HT-29 (cell line): ENCODE measurements around the gene MMEL1. TPM values are rescaled to one million over a fixed set of nuclear protein-coding genes. Genes with fewer than 3 reads are reported as not detected.
A peak's percentile ranks its signal among the peaks of the same experiment; 100 is the strongest.
"Not testable (repeated sequence)": the region's sequence is repeated elsewhere in the genome, so short reads cannot be mapped to it uniquely, and the experiment has no call there.

Source experiments
- DNase-seq: peaks from one replicate; pipeline ENCODE4 v3.0.0-alpha.2; 2015; ENCODE audit warnings: low spot score
- total RNA-seq: library from RNA; depleted of rRNA; stranded (reverse); fragments of >200 nt; shearing (Covaris generic); gene quantifications from 2 replicates; pipeline ENCODE4 v1.2.3, GENCODE V29; 2014

The MMEL1 gene
- total RNA-seq, 1 experiment from 2014 or later, result 21.3 TPM

- no peak for DNase-seq
Measured at GRCh38 chr1:2558861-2559260, 74.0 kb downstream of the MMEL1 start.

GRCh38 chr1:2558420-2558819, 74.4 kb downstream of the MMEL1 start:
- DNase-seq, result no peak

GRCh38 chr1:2557482-2558400, 75.1 kb downstream of the MMEL1 start:
- peak; percentile 42 for DNase-seq

- peak; percentile 23 for DNase-seq
Measured at GRCh38 chr1:2556678-2557481, 75.9 kb downstream of the MMEL1 start.

GRCh38 chr1:2556277-2556677, 76.5 kb downstream of the MMEL1 start, which contains the start of gene TNFRSF14:
Gene TNFRSF14, plus strand, starts transcription at chr1:2556371. Its CDS starts 294 bp downstream, at chr1:2556665.
- peak; percentile 48 for DNase-seq

- no peak for DNase-seq
Measured at GRCh38 chr1:2555634-2556276, 77.1 kb downstream of the MMEL1 start.

- DNase-seq, result no peak
Measured at GRCh38 chr1:2554621-2555387, 78.0 kb downstream of the MMEL1 start.

- no peak for DNase-seq
Measured at GRCh38 chr1:2553871-2554620, 78.8 kb downstream of the MMEL1 start.

GRCh38 chr1:2553076-2553475, 79.7 kb downstream of the MMEL1 start:
- not testable (repeated sequence) for DNase-seq

- DNase-seq, result no peak
Measured at GRCh38 chr1:2552189-2552588, 80.6 kb downstream of the MMEL1 start.

GRCh38 chr1:2551544-2551943, 81.3 kb downstream of the MMEL1 start:
- not testable (repeated sequence) for DNase-seq

GRCh38 chr1:2550309-2550861, 82.4 kb downstream of the MMEL1 start:
- DNase-seq, result not testable (repeated sequence)

- not testable (repeated sequence) for DNase-seq
Measured at GRCh38 chr1:2549367-2550029, 83.3 kb downstream of the MMEL1 start.

GRCh38 chr1:2548068-2548589, 84.7 kb downstream of the MMEL1 start:
- DNase-seq, result peak; percentile 92

- no peak for DNase-seq
Measured at GRCh38 chr1:2547210-2548067, 85.4 kb downstream of the MMEL1 start.

- peak; percentile 81 for DNase-seq
Measured at GRCh38 chr1:2546515-2547209, 86.2 kb downstream of the MMEL1 start.

GRCh38 chr1:2545754-2546514, 86.9 kb downstream of the MMEL1 start:
- DNase-seq, result peak; percentile 74
